ENCODE data around the gene ETNK2.

GRCh38 chr1:204083491-204083890 is 68.4 kb downstream of the ETNK2 start:
- TF ChIP-seq, protein P1, sequence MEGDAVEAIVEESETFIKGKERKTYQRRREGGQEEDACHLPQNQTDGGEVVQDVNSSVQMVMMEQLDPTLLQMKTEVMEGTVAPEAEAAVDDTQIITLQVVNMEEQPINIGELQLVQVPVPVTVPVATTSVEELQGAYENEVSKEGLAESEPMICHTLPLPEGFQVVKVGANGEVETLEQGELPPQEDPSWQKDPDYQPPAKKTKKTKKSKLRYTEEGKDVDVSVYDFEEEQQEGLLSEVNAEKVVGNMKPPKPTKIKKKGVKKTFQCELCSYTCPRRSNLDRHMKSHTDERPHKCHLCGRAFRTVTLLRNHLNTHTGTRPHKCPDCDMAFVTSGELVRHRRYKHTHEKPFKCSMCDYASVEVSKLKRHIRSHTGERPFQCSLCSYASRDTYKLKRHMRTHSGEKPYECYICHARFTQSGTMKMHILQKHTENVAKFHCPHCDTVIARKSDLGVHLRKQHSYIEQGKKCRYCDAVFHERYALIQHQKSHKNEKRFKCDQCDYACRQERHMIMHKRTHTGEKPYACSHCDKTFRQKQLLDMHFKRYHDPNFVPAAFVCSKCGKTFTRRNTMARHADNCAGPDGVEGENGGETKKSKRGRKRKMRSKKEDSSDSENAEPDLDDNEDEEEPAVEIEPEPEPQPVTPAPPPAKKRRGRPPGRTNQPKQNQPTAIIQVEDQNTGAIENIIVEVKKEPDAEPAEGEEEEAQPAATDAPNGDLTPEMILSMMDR (IDR thresholded peaks at IDR 0.05; ENCODE audit: low read depth, low read length), result no peak
- TF ChIP-seq POLR2A (IDR thresholded peaks at IDR 0.05; ENCODE audit: extremely low read depth, insufficient read length), result no peak
- TF ChIP-seq MAX (IDR thresholded peaks at IDR 0.05; ENCODE audit: low read depth, low read length), result no peak
- no peak for TF ChIP-seq MYC (IDR thresholded peaks at IDR 0.05; ENCODE audit: low read depth, low read length)
